ENCODE data around the gene LHX4.

DNA sequence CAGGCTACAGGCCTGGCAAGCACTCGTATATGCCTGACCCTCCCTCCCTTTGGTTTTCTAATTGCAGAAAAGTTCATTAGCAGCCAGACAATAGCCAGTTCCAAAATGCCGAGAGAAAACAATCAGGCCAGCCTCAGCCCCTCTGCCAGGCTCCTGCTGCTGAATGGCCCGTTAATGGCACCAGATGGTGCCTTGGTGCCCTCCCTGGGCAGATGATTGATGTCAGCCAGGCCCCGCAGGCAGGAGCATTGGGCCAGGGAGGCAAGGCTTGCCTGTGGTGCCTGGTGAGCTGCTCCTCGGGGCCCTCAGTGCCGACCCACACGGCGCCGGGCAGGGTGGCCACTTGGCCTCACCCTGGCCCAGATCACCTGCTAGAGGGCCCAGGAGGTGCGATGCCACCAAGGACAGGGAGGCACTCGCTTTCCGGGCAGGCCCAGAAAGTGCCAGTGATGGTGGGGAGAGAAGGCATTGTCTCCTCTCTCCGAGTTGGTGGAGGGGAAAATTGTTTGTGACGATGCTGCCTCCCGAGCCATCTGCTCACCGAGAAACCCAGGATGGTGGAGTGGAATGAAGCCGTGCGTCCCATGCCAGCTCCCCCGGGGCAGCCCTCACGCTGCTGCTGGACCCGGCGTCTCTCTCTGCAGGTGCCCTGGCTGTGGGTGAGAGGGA is 47.3 kb upstream of the LHX4 start:
- TF ChIP-seq, protein P1, sequence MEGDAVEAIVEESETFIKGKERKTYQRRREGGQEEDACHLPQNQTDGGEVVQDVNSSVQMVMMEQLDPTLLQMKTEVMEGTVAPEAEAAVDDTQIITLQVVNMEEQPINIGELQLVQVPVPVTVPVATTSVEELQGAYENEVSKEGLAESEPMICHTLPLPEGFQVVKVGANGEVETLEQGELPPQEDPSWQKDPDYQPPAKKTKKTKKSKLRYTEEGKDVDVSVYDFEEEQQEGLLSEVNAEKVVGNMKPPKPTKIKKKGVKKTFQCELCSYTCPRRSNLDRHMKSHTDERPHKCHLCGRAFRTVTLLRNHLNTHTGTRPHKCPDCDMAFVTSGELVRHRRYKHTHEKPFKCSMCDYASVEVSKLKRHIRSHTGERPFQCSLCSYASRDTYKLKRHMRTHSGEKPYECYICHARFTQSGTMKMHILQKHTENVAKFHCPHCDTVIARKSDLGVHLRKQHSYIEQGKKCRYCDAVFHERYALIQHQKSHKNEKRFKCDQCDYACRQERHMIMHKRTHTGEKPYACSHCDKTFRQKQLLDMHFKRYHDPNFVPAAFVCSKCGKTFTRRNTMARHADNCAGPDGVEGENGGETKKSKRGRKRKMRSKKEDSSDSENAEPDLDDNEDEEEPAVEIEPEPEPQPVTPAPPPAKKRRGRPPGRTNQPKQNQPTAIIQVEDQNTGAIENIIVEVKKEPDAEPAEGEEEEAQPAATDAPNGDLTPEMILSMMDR (conservative IDR thresholded peaks at IDR 0.05): no peak
- TF ChIP-seq ZFX (IDR thresholded peaks at IDR 0.05): no peak

Data from C4-2B (cell line).